ENCODE measurements around the gene RPS6KA2.

DNA sequence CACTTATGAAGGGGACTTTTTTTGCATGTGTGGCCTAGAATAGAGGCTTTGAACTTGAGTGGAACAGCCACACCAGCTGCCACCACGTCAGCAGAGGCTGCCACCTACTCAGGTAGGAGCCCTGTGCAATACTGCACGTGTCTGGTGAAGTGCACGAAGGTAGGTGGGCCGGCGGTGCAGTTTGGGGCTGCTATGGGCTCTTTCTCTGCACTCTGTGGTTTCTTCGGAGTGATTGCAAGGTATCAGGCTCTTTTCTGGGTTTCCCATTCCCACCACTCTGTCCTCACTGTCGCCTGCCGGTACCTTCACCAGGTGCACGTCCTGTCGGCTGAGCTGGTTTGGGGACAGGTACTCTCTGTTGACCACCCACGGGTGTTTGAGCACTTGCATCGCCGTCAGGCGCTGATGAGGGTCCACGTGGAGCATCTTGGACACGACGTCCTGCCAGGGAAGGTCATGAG lies 213.5 kb downstream of the RPS6KA2 start:
- TF ChIP-seq POLR2A (IDR thresholded peaks at IDR 0.05): no peak
- TF ChIP-seq, protein P1, sequence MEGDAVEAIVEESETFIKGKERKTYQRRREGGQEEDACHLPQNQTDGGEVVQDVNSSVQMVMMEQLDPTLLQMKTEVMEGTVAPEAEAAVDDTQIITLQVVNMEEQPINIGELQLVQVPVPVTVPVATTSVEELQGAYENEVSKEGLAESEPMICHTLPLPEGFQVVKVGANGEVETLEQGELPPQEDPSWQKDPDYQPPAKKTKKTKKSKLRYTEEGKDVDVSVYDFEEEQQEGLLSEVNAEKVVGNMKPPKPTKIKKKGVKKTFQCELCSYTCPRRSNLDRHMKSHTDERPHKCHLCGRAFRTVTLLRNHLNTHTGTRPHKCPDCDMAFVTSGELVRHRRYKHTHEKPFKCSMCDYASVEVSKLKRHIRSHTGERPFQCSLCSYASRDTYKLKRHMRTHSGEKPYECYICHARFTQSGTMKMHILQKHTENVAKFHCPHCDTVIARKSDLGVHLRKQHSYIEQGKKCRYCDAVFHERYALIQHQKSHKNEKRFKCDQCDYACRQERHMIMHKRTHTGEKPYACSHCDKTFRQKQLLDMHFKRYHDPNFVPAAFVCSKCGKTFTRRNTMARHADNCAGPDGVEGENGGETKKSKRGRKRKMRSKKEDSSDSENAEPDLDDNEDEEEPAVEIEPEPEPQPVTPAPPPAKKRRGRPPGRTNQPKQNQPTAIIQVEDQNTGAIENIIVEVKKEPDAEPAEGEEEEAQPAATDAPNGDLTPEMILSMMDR (IDR thresholded peaks at IDR 0.05): no peak

Data from testis (tissue), 2 donors.